HAP-1 (cell line): ENCODE data around the gene CRYGN.

Experiments
- DNase-seq, 2 experiments: peaks; one replicate each; pipeline ENCODE4 v3.0.0-alpha.2; 2016 to 2020; ENCODE audit warnings: low spot score in 2 of 2
- H3K27me3 ChIP-seq: fragments of 250-450 bp; sonication (Bioruptor Pico); 2 replicates; pipeline ENCODE4 v1.5.1; 2020; ENCODE audit warnings: low read depth, mild to moderate bottlenecking, moderate library complexity
- H3K36me3 ChIP-seq: fragments of 250-450 bp; sonication (Bioruptor Pico); replicated peaks from 2 replicates; pipeline ENCODE4 v1.5.1; 2020; ENCODE audit warnings: mild to moderate bottlenecking
- H3K4me1 ChIP-seq: fragments of 250-450 bp; sonication (Bioruptor Pico); 2 replicates; pipeline ENCODE4 v1.5.1; 2020; ENCODE audit warnings: mild to moderate bottlenecking
- H3K4me3 ChIP-seq: fragments of 250-450 bp; sonication (Bioruptor Pico); 2 replicates; pipeline ENCODE4 v1.5.1; 2020; ENCODE audit warnings: mild to moderate bottlenecking, moderate library complexity
- H3K9me3 ChIP-seq: fragments of 250-450 bp; sonication (Bioruptor Pico); 2 replicates; pipeline ENCODE4 v1.5.1; 2020; ENCODE audit warnings: mild to moderate bottlenecking, moderate library complexity
- in situ Hi-C: fragments of 300-500 bp; cut with MboI; formaldehyde crosslinking; loops from 3 replicates; pipeline ENCODE4 v1.14.3; 2020; ENCODE audit warnings: low sequenced_read_pairs, inconsistent platforms, mixed read lengths

The CRYGN gene

GRCh38 chr7:151469281-151469680 lies 29.3 kb upstream of the CRYGN start:
- in situ Hi-C loops: no loop called here
- Histone ChIP-seq H3K4me3 (no peak overlapping the region), H3K36me3 (peaks cover 70% of the 10 kb centered on the region), H3K9me3 (no peaks in the 10 kb centered on the region), H3K27me3 (no peaks in the 10 kb centered on the region), H3K4me1 (peaks cover 9% of the 10 kb centered on the region; the same call in 1 of the 2 replicates)
- no peak for DNase-seq

DNA sequence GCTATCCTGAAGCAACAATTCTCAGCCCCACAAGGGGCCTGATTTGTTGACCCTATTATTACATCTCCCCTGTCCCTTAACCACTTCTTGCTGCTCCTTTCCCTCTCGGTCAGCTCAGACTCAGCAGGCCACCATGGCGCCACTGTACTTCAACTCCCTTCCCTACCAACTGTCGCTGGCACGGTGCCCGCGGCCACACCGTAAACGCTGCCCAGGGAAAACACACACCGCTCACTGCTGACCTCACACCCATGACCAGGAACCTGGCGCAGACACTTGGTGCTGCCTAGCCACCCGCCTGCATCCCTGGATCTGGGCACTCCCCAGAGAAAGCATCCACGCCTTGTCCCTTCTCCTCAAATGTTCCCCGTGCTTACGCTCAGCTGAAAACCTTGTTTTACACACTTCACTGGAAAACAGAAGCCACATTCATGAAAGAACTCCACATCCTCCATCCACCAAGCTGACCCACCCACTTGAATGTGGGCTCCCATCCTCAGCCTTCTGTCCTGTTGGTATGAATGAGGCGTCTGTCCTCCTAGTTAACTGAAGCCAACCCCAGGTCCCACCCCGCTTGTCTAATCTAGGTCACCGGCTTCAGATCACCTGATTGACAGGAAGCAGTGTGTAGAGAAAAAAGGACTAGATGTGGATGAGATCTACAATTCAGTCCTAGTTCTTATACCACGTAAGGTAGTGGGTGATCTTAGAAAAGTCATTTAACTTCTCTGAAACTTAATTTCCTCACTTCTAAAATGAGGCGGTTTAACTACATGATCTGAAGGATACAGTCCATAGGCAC lies 28.5 kb upstream of the CRYGN start:
- in situ Hi-C loops: no loop called here
- Histone ChIP-seq H3K4me1 (peaks cover 9% of the 10 kb centered on the region; the same call in 1 of the 2 replicates), H3K9me3 (no peaks in the 10 kb centered on the region), H3K4me3 (no peak overlapping the region), H3K36me3 (peaks cover 65% of the 10 kb centered on the region), H3K27me3 (no peaks in the 10 kb centered on the region)
- no peak for DNase-seq

- Histone ChIP-seq H3K4me1 (peaks cover 5% of the 10 kb centered on the region), H3K9me3 (peaks cover 7% of the 10 kb centered on the region; the same call in 1 of the 2 replicates), H3K27me3 (no peaks in the 10 kb centered on the region), H3K4me3 (no peak overlapping the region), H3K36me3 (peaks cover 50% of the 10 kb centered on the region)
- DNase-seq: no peak
- in situ Hi-C loops: no loop called here
Measured at GRCh38 chr7:151465169-151465568, 25.2 kb upstream of the CRYGN start.

DNA sequence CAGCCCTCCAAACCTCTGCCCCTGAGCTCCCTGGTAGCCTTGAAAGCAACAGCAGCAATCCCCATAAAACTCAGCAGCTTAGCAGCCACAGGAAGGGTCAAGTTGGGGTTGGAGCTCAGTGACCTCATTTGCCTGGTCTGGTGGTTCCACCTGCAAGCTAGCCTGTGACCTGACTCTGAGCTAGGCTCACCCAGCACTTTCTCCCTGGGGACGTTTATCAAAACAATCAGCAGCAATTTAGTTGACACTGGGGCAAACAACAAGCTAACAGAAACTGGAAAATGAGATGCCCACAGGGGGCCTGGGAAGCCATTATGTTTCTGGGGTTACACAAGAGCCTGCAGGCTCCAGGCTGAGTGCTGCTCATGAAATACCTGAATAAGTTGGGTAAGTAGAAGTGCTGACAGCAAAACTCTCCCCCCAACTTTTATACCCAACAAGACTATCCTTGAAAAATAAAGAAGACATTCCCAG lies 22.4 kb upstream of the CRYGN start:
- in situ Hi-C loops: no loop called here
- no peak for DNase-seq
- peaks cover 12% of the 10 kb centered on the region for H3K9me3 ChIP-seq
- H3K36me3 ChIP-seq: peaks cover 25% of the 10 kb centered on the region
- no peaks in the 10 kb centered on the region for H3K27me3 ChIP-seq
- no peak overlapping the region for H3K4me3 ChIP-seq
- H3K4me1 ChIP-seq: peaks cover 16% of the 10 kb centered on the region

- Histone ChIP-seq H3K27me3 (no peaks in the 10 kb centered on the region), H3K4me3 (no peak overlapping the region), H3K4me1 (peaks cover 19% of the 10 kb centered on the region), H3K36me3 (peaks cover 20% of the 10 kb centered on the region), H3K9me3 (peaks cover 12% of the 10 kb centered on the region)
- in situ Hi-C loops: no loop called here
- DNase-seq: no peak
Measured at GRCh38 chr7:151461942-151462230, 21.9 kb upstream of the CRYGN start.

DNA sequence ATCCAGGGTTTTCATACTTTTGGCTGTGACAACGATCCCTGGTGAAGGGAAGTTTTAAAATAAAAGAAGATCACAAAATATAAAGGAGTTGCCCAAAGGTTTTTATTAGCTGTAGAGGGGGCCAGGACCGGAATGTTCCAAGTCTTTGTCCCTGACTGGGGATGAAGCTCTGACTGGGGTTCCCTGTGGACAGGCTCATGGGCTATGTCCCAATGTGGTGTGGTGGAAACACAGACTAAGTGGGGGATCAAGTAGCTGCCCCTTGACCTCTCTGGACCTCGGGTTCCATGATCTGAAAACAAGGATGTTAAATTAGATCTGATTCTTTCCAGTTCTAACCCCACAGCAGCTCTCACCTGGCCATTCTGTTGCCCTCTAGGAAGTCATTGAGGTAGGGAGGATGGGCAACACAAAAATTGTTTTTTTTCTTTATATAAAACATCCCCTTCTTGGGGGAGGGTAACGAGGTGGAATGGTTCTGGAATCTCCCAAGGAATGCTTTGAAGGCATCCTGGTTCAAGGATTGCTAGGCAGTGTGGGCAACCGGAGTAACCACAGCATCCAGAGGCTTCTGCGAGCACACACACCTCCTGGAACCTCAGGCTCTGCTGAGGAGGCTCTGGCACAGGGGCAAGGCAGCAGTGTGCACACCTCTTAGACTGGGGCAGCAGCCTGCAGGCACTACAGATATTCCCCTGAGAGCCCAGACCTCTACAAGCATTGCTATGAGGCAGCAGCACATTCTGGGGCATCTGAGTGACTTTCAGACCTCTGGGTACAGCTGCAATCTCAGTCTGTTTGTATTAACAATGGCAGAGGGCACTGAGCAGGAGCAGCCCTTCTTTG lies 21.4 kb upstream of the CRYGN start:
- Histone ChIP-seq H3K4me1 (peaks cover 24% of the 10 kb centered on the region), H3K27me3 (no peaks in the 10 kb centered on the region), H3K4me3 (no peak overlapping the region), H3K9me3 (peaks cover 12% of the 10 kb centered on the region), H3K36me3 (peaks cover 17% of the 10 kb centered on the region)
- in situ Hi-C loops: no loop called here
- no peak for DNase-seq

GRCh38 chr7:151460474-151460855 lies 20.5 kb upstream of the CRYGN start:
- H3K4me1 ChIP-seq: peaks cover 24% of the 10 kb centered on the region
- peaks cover 8% of the 10 kb centered on the region for H3K36me3 ChIP-seq
- peaks cover 12% of the 10 kb centered on the region for H3K9me3 ChIP-seq
- no peaks in the 10 kb centered on the region for H3K27me3 ChIP-seq
- no peak overlapping the region for H3K4me3 ChIP-seq
- in situ Hi-C loops: no loop called here
- DNase-seq: no peak

DNA sequence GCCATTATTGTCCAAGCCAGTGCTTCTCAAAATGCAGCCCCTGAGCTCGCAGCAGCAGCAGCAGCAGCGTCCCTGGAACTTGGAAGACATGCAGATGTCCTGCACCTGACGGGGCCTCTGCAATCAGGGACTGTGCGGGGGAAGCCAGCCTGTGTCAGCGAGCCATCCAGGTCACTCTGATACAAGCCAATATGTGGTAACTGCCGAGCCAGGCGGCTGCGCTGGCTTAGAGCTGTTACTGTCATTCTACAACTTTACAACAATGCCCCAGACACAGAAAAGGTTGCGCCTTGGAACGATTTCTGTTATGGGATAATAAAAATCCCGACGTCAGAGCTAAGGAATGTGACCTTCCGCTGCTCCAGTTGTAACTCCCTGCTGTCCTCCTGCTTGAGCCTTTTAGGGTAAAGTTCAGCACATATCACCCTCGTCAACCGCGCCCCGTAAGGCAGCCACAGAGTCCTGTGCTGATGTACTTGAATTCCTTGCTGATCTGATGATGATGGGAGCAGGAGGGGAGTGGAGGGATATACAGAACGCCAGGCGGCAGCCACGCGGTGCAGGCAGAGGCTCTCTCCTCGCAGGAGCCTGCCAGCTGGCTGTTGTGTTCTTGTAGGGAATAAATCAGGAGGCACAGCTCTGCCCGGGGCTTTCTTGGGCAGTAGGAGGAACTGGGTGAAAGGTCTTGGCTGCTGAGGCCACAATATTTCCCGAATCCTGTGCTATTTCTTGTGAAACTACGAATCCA lies 20.0 kb upstream of the CRYGN start:
- no peaks in the 10 kb centered on the region for H3K27me3 ChIP-seq
- peaks cover 24% of the 10 kb centered on the region for H3K4me1 ChIP-seq
- DNase-seq: peak; percentile 55 to 68
- in situ Hi-C loops: no loop called here
- peaks cover 12% of the 10 kb centered on the region for H3K9me3 ChIP-seq
- no peak overlapping the region for H3K4me3 ChIP-seq
- H3K36me3 ChIP-seq: peaks cover 3% of the 10 kb centered on the region; the same call in 1 of the 2 replicates

DNA sequence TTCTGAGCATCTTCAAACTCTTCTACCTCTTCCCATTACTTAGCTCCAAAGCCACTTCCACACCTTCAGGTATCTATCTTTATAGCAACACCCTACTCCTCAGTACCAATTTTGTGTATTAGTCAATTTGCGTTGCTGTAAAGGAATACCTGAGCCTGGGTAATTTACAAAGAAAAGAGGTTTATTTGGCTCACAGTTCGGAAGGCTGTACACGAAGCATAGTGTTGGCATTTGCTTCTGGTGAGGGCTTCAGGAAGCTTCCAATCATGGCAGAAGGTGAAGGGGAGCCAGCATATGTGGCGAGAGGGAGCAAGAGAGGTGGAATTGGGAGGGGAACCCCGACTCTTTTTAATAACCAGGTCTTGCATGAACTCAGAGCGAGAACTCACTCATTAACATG lies 17.6 kb upstream of the CRYGN start:
- in situ Hi-C loops: no loop called here
- H3K27me3 ChIP-seq: no peaks in the 10 kb centered on the region

DNA sequence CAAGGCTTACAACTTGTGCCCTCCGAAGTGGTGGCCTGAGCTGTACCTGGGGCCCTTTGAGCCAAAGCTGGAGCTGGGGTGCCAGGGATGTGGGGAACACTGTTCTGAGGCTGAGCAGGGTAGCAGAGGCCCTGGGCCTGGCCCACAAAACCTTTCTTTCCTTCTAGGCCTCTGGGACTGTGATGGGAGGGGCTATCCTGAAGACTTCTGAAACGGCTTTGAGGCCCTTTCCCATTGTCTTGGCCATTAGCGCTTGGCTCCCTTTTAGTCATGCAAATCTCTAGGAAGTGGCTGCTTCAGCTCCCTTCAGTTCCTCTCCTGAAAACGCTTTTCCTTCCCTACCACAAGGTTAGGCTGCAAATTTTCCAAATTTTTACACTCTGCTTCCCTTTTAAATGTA lies 16.8 kb upstream of the CRYGN start:
- in situ Hi-C loops: no loop called here

More for the DNA sequence above, 17.6 kb upstream of the CRYGN start:
- H3K36me3 ChIP-seq: no peaks in the 10 kb centered on the region
- no peak overlapping the region for H3K4me3 ChIP-seq
- H3K9me3 ChIP-seq: peaks cover 12% of the 10 kb centered on the region
- DNase-seq: no peak
- H3K4me1 ChIP-seq: peaks cover 24% of the 10 kb centered on the region

GRCh38 chr7:151456276-151456675 lies 16.3 kb upstream of the CRYGN start:
- in situ Hi-C loops: no loop called here
- Histone ChIP-seq H3K4me1 (peaks cover 24% of the 10 kb centered on the region), H3K36me3 (no peaks in the 10 kb centered on the region), H3K9me3 (peaks cover 8% of the 10 kb centered on the region), H3K27me3 (no peaks in the 10 kb centered on the region), H3K4me3 (no peak overlapping the region)
- no peak for DNase-seq

More for the DNA sequence above, 16.8 kb upstream of the CRYGN start:
- Histone ChIP-seq H3K9me3 (peaks cover 8% of the 10 kb centered on the region), H3K4me3 (no peak overlapping the region), H3K4me1 (peaks cover 24% of the 10 kb centered on the region), H3K27me3 (no peaks in the 10 kb centered on the region), H3K36me3 (no peaks in the 10 kb centered on the region)
- DNase-seq: peak; percentile 51 to 60

DNA sequence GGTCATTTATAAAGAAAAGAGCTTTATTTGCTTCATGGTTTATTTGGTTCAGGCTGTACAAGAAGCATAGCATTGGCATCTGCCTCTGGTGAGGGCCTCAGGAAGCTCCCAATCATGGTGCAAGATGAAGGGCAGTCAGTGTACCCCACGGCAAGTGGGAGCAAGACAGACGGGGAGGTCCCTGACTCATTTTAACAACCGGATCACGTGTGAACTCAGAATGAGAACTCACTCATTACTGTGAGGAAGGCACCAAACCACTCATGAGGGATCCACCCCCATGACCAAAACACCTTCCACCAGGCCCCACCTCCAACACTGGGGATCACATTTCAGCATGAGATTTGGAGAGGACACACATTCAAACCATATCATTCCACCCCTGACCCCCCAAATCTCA lies 15.7 kb upstream of the CRYGN start:
- no peak overlapping the region for H3K4me3 ChIP-seq
- H3K4me1 ChIP-seq: peaks cover 24% of the 10 kb centered on the region
- peaks cover 2% of the 10 kb centered on the region for H3K27me3 ChIP-seq
- no peak for DNase-seq
- H3K9me3 ChIP-seq: peaks cover 5% of the 10 kb centered on the region
- no peaks in the 10 kb centered on the region for H3K36me3 ChIP-seq
- in situ Hi-C loops: no loop called here

DNA sequence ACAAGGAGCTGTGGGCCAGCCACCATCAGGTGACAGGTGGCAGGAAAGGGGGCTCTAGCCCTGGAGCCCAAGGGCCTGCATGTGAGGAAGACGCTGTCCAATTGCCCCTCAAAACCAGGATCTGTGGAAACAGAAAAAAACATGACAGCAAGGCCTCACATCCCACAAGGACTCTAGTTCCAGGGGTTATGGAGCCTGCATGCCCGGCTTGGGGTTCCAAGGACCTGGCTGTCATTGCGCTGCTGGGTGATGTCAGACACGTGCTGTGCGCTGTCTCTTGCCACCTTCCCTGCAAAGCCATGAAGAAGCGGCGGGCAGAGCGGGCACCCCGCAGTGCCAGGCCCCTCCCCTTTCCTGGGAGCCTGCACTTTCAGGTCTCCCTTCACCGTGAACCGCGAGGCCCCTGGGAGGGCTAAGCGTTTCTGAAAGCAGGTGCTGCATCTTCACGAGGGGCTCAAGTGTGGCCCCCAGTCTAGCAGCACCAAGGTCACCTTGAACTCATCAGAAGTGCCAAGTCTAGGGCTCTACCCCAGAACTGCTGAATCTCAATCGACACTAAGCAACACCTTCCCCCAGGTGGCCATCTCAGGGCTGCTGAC lies 15.1 kb upstream of the CRYGN start:
- DNase-seq: no peak
- Histone ChIP-seq H3K36me3 (no peaks in the 10 kb centered on the region), H3K27me3 (peaks cover 2% of the 10 kb centered on the region), H3K4me1 (peaks cover 18% of the 10 kb centered on the region), H3K4me3 (no peak overlapping the region), H3K9me3 (peaks cover 5% of the 10 kb centered on the region)
- in situ Hi-C loops: no loop called here
